ENCODE measurements around the gene CPSF3.

Gene CPSF3

GRCh38 chr2:9379391-9379755, 44.1 kb upstream of the CPSF3 start:
- Histone ChIP-seq H3K4ac (ENCODE audit: low read depth, low read length) (no peak overlapping the region), H3K79me1 (ENCODE audit: low read length) (no peaks in the 10 kb centered on the region), H3K27ac (ENCODE audit: low read depth, low read length) (no peak overlapping the region), H3K36me3 (ENCODE audit: control insufficient read depth, insufficient read depth, low read length) (peaks cover 2% of the 10 kb centered on the region), H2BK5ac (ENCODE audit: low read length) (no peak overlapping the region), H4K5ac (ENCODE audit: low read length) (no peak overlapping the region), H3K4me2 (ENCODE audit: low read length) (no peak overlapping the region), H3K27me3 (ENCODE audit: insufficient read depth, low read length, poor library complexity) (no peaks in the 10 kb centered on the region), H2BK120ac (ENCODE audit: low read depth, low read length) (no peak overlapping the region), H2AK5ac (ENCODE audit: low read length) (no peak overlapping the region), H3K56ac (ENCODE audit: low read length) (no peak overlapping the region), H3K23ac (ENCODE audit: low read length) (no peak overlapping the region), H3K18ac (ENCODE audit: low read length) (no peak overlapping the region), H4K8ac (ENCODE audit: low read depth, low read length) (no peak overlapping the region), H3K79me2 (ENCODE audit: control insufficient read depth, insufficient read depth, low read length) (no peaks in the 10 kb centered on the region), H3K9ac (ENCODE audit: low read length) (no peak overlapping the region), H2BK15ac (replicated peaks; ENCODE audit: low read depth) (no peak overlapping the region), H3K4me1 (ENCODE audit: control insufficient read depth, low read depth, low read length) (no peaks in the 10 kb centered on the region), H3K4me3 (ENCODE audit: low read length) (no peak overlapping the region)
- no CpG with 5 or more reads among the region's 5 CpGs for WGBS (ENCODE audit: extremely low coverage, insufficient coverage, low lambda C conversion rate)
- DNase-seq = no peak

GRCh38 chr2:9380702-9381628, 42.5 kb upstream of the CPSF3 start:
- H2AK5ac ChIP-seq (ENCODE audit: low read length) = no peak overlapping the region
- H3K79me2 ChIP-seq (ENCODE audit: control insufficient read depth, insufficient read depth, low read length) = no peaks in the 10 kb centered on the region
- H3K79me1 ChIP-seq (ENCODE audit: low read length) = no peaks in the 10 kb centered on the region
- H3K4me3 ChIP-seq (ENCODE audit: low read length) = no peak overlapping the region
- no peak for DNase-seq
- H3K56ac ChIP-seq (ENCODE audit: low read length) = no peak overlapping the region
- H3K36me3 ChIP-seq (ENCODE audit: control insufficient read depth, insufficient read depth, low read length) = peaks cover 2% of the 10 kb centered on the region
- no peaks in the 10 kb centered on the region for H3K4me1 ChIP-seq (ENCODE audit: control insufficient read depth, low read depth, low read length)
- H3K27me3 ChIP-seq (ENCODE audit: insufficient read depth, low read length, poor library complexity) = no peaks in the 10 kb centered on the region
- H4K5ac ChIP-seq (ENCODE audit: low read length) = no peak overlapping the region
- no peak overlapping the region for H3K27ac ChIP-seq (ENCODE audit: low read depth, low read length)
- no peak overlapping the region for H3K23ac ChIP-seq (ENCODE audit: low read length)
- no peak overlapping the region for H3K9ac ChIP-seq (ENCODE audit: low read length)
- no peak overlapping the region for H2BK15ac ChIP-seq (replicated peaks; ENCODE audit: low read depth)
- H3K4ac ChIP-seq (ENCODE audit: low read depth, low read length) = no peak overlapping the region
- no peak overlapping the region for H3K18ac ChIP-seq (ENCODE audit: low read length)
- no peak overlapping the region for H2BK120ac ChIP-seq (ENCODE audit: low read depth, low read length)
- H2BK5ac ChIP-seq (ENCODE audit: low read length) = no peak overlapping the region
- no CpG with 5 or more reads among the region's 18 CpGs for WGBS (ENCODE audit: extremely low coverage, insufficient coverage, low lambda C conversion rate)
- no peak overlapping the region for H4K8ac ChIP-seq (ENCODE audit: low read depth, low read length)
- no peak overlapping the region for H3K4me2 ChIP-seq (ENCODE audit: low read length)

- Histone ChIP-seq H3K23ac (ENCODE audit: low read length) (no peak overlapping the region), H3K36me3 (ENCODE audit: control insufficient read depth, insufficient read depth, low read length) (peaks cover 2% of the 10 kb centered on the region)
Measured at GRCh38 chr2:9382604-9383235, 40.7 kb upstream of the CPSF3 start.

GRCh38 chr2:9384521-9384920, 38.9 kb upstream of the CPSF3 start:
- Histone ChIP-seq H3K9ac (ENCODE audit: low read length) (no peak overlapping the region), H4K5ac (ENCODE audit: low read length) (no peak overlapping the region), H3K36me3 (ENCODE audit: control insufficient read depth, insufficient read depth, low read length) (peaks cover 2% of the 10 kb centered on the region), H3K18ac (ENCODE audit: low read length) (no peak overlapping the region), H2AK5ac (ENCODE audit: low read length) (no peak overlapping the region), H3K79me1 (ENCODE audit: low read length) (no peaks in the 10 kb centered on the region), H2BK5ac (ENCODE audit: low read length) (no peak overlapping the region), H3K27me3 (ENCODE audit: insufficient read depth, low read length, poor library complexity) (no peaks in the 10 kb centered on the region), H3K56ac (ENCODE audit: low read length) (no peak overlapping the region), H3K23ac (ENCODE audit: low read length) (no peak overlapping the region), H3K4me3 (ENCODE audit: low read length) (no peak overlapping the region), H3K79me2 (ENCODE audit: control insufficient read depth, insufficient read depth, low read length) (no peaks in the 10 kb centered on the region), H4K8ac (ENCODE audit: low read depth, low read length) (no peak overlapping the region), H3K4me1 (ENCODE audit: control insufficient read depth, low read depth, low read length) (no peaks in the 10 kb centered on the region), H3K27ac (ENCODE audit: low read depth, low read length) (no peak overlapping the region), H2BK120ac (ENCODE audit: low read depth, low read length) (no peak overlapping the region), H3K4me2 (ENCODE audit: low read length) (no peak overlapping the region), H2BK15ac (replicated peaks; ENCODE audit: low read depth) (no peak overlapping the region), H3K4ac (ENCODE audit: low read depth, low read length) (no peak overlapping the region)
- no CpG with 5 or more reads among the region's 4 CpGs for WGBS (ENCODE audit: extremely low coverage, insufficient coverage, low lambda C conversion rate)
- no peak for DNase-seq

More at GRCh38 chr2:9382604-9383235, 40.7 kb upstream of the CPSF3 start:
- Histone ChIP-seq H2BK5ac (ENCODE audit: low read length) (no peak overlapping the region), H2AK5ac (ENCODE audit: low read length) (no peak overlapping the region), H4K5ac (ENCODE audit: low read length) (no peak overlapping the region), H4K8ac (ENCODE audit: low read depth, low read length) (no peak overlapping the region), H3K27me3 (ENCODE audit: insufficient read depth, low read length, poor library complexity) (no peaks in the 10 kb centered on the region), H3K4me1 (ENCODE audit: control insufficient read depth, low read depth, low read length) (no peaks in the 10 kb centered on the region), H2BK15ac (replicated peaks; ENCODE audit: low read depth) (no peak overlapping the region), H3K4me2 (ENCODE audit: low read length) (no peak overlapping the region), H2BK120ac (ENCODE audit: low read depth, low read length) (no peak overlapping the region), H3K9ac (ENCODE audit: low read length) (no peak overlapping the region), H3K79me2 (ENCODE audit: control insufficient read depth, insufficient read depth, low read length) (no peaks in the 10 kb centered on the region), H3K27ac (ENCODE audit: low read depth, low read length) (no peak overlapping the region), H3K56ac (ENCODE audit: low read length) (no peak overlapping the region), H3K4me3 (ENCODE audit: low read length) (no peak overlapping the region), H3K79me1 (ENCODE audit: low read length) (no peaks in the 10 kb centered on the region), H3K4ac (ENCODE audit: low read depth, low read length) (no peak overlapping the region), H3K18ac (ENCODE audit: low read length) (no peak overlapping the region)
- WGBS (ENCODE audit: extremely low coverage, insufficient coverage, low lambda C conversion rate) = no CpG with 5 or more reads among the region's 6 CpGs
- DNase-seq = no peak

GRCh38 chr2:9385841-9386240, 37.6 kb upstream of the CPSF3 start:
- no peak overlapping the region for H3K27ac ChIP-seq (ENCODE audit: low read depth, low read length)
- no peak overlapping the region for H3K18ac ChIP-seq (ENCODE audit: low read length)
- no peak overlapping the region for H2AK5ac ChIP-seq (ENCODE audit: low read length)
- H3K36me3 ChIP-seq (ENCODE audit: control insufficient read depth, insufficient read depth, low read length) = peaks cover under 1% of the 10 kb centered on the region
- H3K4me1 ChIP-seq (ENCODE audit: control insufficient read depth, low read depth, low read length) = no peaks in the 10 kb centered on the region
- no peak overlapping the region for H3K4me2 ChIP-seq (ENCODE audit: low read length)
- H4K5ac ChIP-seq (ENCODE audit: low read length) = no peak overlapping the region
- no peak overlapping the region for H3K23ac ChIP-seq (ENCODE audit: low read length)
- no CpG with 5 or more reads among the region's 6 CpGs for WGBS (ENCODE audit: extremely low coverage, insufficient coverage, low lambda C conversion rate)
- DNase-seq = peak; percentile 39
- H3K56ac ChIP-seq (ENCODE audit: low read length) = no peak overlapping the region
- no peak overlapping the region for H3K4me3 ChIP-seq (ENCODE audit: low read length)
- no peaks in the 10 kb centered on the region for H3K79me1 ChIP-seq (ENCODE audit: low read length)
- H2BK120ac ChIP-seq (ENCODE audit: low read depth, low read length) = no peak overlapping the region
- H4K8ac ChIP-seq (ENCODE audit: low read depth, low read length) = no peak overlapping the region
- H3K9ac ChIP-seq (ENCODE audit: low read length) = no peak overlapping the region
- H3K79me2 ChIP-seq (ENCODE audit: control insufficient read depth, insufficient read depth, low read length) = no peaks in the 10 kb centered on the region
- H2BK15ac ChIP-seq (replicated peaks; ENCODE audit: low read depth) = no peak overlapping the region
- H3K4ac ChIP-seq (ENCODE audit: low read depth, low read length) = no peak overlapping the region
- no peak overlapping the region for H2BK5ac ChIP-seq (ENCODE audit: low read length)
- H3K27me3 ChIP-seq (ENCODE audit: insufficient read depth, low read length, poor library complexity) = no peaks in the 10 kb centered on the region
